Gastrocnemius medialis (tissue), 4 donors: ENCODE data around the gene CREBBP. TPM values are rescaled to one million over a fixed set of nuclear protein-coding genes. Genes with fewer than 3 reads are reported as not detected.
A peak's percentile ranks its signal among the peaks of the same experiment; 100 is the strongest.

Source experiments
- ATAC-seq, 2 donors: fragments of 150-250 bp; one replicate each; pipeline ENCODE4 v1.9.1; 2016
- DNase-seq, 2 donors: peaks; one replicate each; pipeline ENCODE4 v3.0.0-alpha.2; 2019
- H3K27ac ChIP-seq, 4 donors: fragments of 200-600 bp; sonication (generic); 1 replicate in 1 of 4; 2 replicates in 3 of 4; pipeline ENCODE4 v1.5.1; 2016 to 2018; ENCODE audit warnings: mild to moderate bottlenecking in 2 of 4, moderate library complexity in 1 of 4
- H3K27me3 ChIP-seq, 3 donors: fragments of 200-600 bp; sonication (generic) in 2 of 3; 1 replicate in 1 of 3; 2 replicates in 2 of 3; pipeline versions ENCODE4 v1.5.1 to v1.6.0; 2016 to 2019; ENCODE audit warnings: mild to moderate bottlenecking in 1 of 3, moderate library complexity in 1 of 3
- H3K36me3 ChIP-seq, 2 donors: fragments of 200-600 bp; sonication (generic) in 1 of 2; one replicate each; pipeline ENCODE4 v1.5.1; 2017 to 2018
- H3K4me1 ChIP-seq, 2 donors: fragments of 200-600 bp; sonication (generic) in 1 of 2; one replicate each; pipeline ENCODE4 v1.5.1; 2016 to 2017; ENCODE audit warnings: mild to moderate bottlenecking in 2 of 2
- H3K4me3 ChIP-seq, 4 donors: fragments of 200-600 bp; sonication (generic) in 3 of 4; 1 replicate in 1 of 4; 2 replicates in 3 of 4; pipeline ENCODE4 v1.5.1; 2016 to 2019; ENCODE audit warnings: mild to moderate bottlenecking in 2 of 4
- H3K9me3 ChIP-seq, 3 donors: fragments of 200-600 bp; sonication (generic) in 2 of 3; 1 replicate in 1 of 3; 2 replicates in 2 of 3; pipeline ENCODE4 v1.5.1; 2016 to 2019
- CTCF ChIP-seq, 5 experiments: fragments of 450-650 bp in 3 of 5; fragments of 200-600 bp in 2 of 5; sonication (generic) in 2 of 5; IDR thresholded peaks in 4 of 5; conservative IDR thresholded peaks in 1 of 5; 1 replicate in 4 of 5; 2 replicates in 1 of 5; pipeline ENCODE4 v1.5.1; 2016 to 2019; ENCODE audit warnings: antibody characterized with exemption in 5 of 5, mild to moderate bottlenecking in 3 of 5, moderate library complexity in 3 of 5
- POLR2A ChIP-seq, 2 donors: fragments of 450-650 bp; IDR thresholded peaks; one replicate each; pipeline ENCODE4 v1.6.1; 2017; ENCODE audit warnings: antibody characterized with exemption in 2 of 2, mild to moderate bottlenecking in 2 of 2, moderate library complexity in 2 of 2
- in situ Hi-C, 4 donors: fragments of 200-750 bp; cut with MboI; loops; one replicate each; pipeline versions ENCODE4 v1.15.0 to v1.8.0; 2017; ENCODE audit warnings: low sequenced_read_pairs in 4 of 4
- intact Hi-C: fragments of 100-400 bp; cut with DNase I; formaldehyde crosslinking; loops from one replicate; pipeline ENCODE4 v1.15.1; 2023; ENCODE audit warnings: low total_unique reads
- total RNA-seq, 4 donors: library from RNA; depleted of rRNA; stranded (reverse); fragments of >200 nt; gene quantifications; one replicate each; pipeline versions ENCODE4 v1.1.0 to v1.2.3, GENCODE V29; 2016

Gene CREBBP
- total RNA-seq, 4 donors from 2014 or later: 39.8 to 61.3 (median 53.5) TPM

GRCh38 chr16:3874242-3874641 lies 6.3 kb downstream of the CREBBP start:
- intact Hi-C loops: no loop called here
- H3K4me3 ChIP-seq: no peak overlapping the region
- H3K27ac ChIP-seq: peak overlapping the region; percentile 1 to 41 (median 30)
- ATAC-seq (no peak), DNase-seq (no peak)
- in situ Hi-C loops: loop anchor here in 1 of 4 donors (10.0 kb wide), 1 partner anchor 179 kb away; no protein-coding TSS in a partner anchor
- no peaks in the 10 kb centered on the region for H3K27me3 ChIP-seq
- H3K4me1 ChIP-seq: peaks cover 96 to 97% of the 10 kb centered on the region in 2 donors
- H3K36me3 ChIP-seq: no peaks in the 10 kb centered on the region
- TF ChIP-seq POLR2A (IDR thresholded peaks at IDR 0.05) (no peak), CTCF (IDR thresholded peaks at IDR 0.05 in 4 of 5, conservative IDR thresholded peaks at IDR 0.05 in 1 of 5) (no peak)
- H3K9me3 ChIP-seq: no peaks in the 10 kb centered on the region

- no peak for ATAC-seq
Measured at GRCh38 chr16:3873482-3874173, 6.9 kb downstream of the CREBBP start.

GRCh38 chr16:3872216-3872895 lies 8.2 kb downstream of the CREBBP start:
- intact Hi-C loops (no loop called here), in situ Hi-C loops (loop anchor here in 1 of 4 donors (10.0 kb wide), 1 partner anchor 178 kb away; no protein-coding TSS in a partner anchor)
- peak overlapping the region; percentile 44 to 74 (median 62) for H3K27ac ChIP-seq
- ATAC-seq (no peak), DNase-seq (no peak)
- TF ChIP-seq CTCF (IDR thresholded peaks at IDR 0.05 in 4 of 5, conservative IDR thresholded peaks at IDR 0.05 in 1 of 5) (no peak), POLR2A (IDR thresholded peaks at IDR 0.05) (no peak)
- no peaks in the 10 kb centered on the region for H3K9me3 ChIP-seq
- no peaks in the 10 kb centered on the region for H3K36me3 ChIP-seq
- H3K4me3 ChIP-seq: peak overlapping the region in 1 of 4 donors; percentile 24
- H3K27me3 ChIP-seq: no peaks in the 10 kb centered on the region
- peaks cover 82 to 96% of the 10 kb centered on the region in 2 donors for H3K4me1 ChIP-seq

More at GRCh38 chr16:3873482-3874173, 6.9 kb downstream of the CREBBP start:
- no peak for TF ChIP-seq POLR2A (IDR thresholded peaks at IDR 0.05)
- no peak for TF ChIP-seq CTCF (IDR thresholded peaks at IDR 0.05 in 4 of 5, conservative IDR thresholded peaks at IDR 0.05 in 1 of 5)
- peaks cover 95 to 97% of the 10 kb centered on the region in 2 donors for H3K4me1 ChIP-seq
- H3K27ac ChIP-seq: peak overlapping the region; percentile 1 to 41 (median 26)
- no peak overlapping the region for H3K4me3 ChIP-seq
- in situ Hi-C loops (loop anchor here in 1 of 4 donors (10.0 kb wide), 1 partner anchor 179 kb away; no protein-coding TSS in a partner anchor), intact Hi-C loops (no loop called here)
- no peaks in the 10 kb centered on the region for H3K27me3 ChIP-seq
- H3K36me3 ChIP-seq: no peaks in the 10 kb centered on the region
- no peaks in the 10 kb centered on the region for H3K9me3 ChIP-seq
- no peak for DNase-seq

- H3K4me1 ChIP-seq: peaks cover 81 to 98% of the 10 kb centered on the region in 2 donors
- H3K27ac ChIP-seq: no peak overlapping the region
- no peaks in the 10 kb centered on the region for H3K36me3 ChIP-seq
- H3K4me3 ChIP-seq: no peak overlapping the region
- H3K27me3 ChIP-seq: no peaks in the 10 kb centered on the region
- in situ Hi-C loops: no loop called here
- ATAC-seq (no peak), DNase-seq (no peak)
- TF ChIP-seq CTCF (IDR thresholded peaks at IDR 0.05 in 4 of 5, conservative IDR thresholded peaks at IDR 0.05 in 1 of 5) (no peak), POLR2A (IDR thresholded peaks at IDR 0.05) (no peak)
- H3K9me3 ChIP-seq: no peaks in the 10 kb centered on the region
- intact Hi-C loops: no loop called here
Measured at GRCh38 chr16:3868967-3869366, 11.5 kb downstream of the CREBBP start.
